ENCODE results near the gene SLC9A3. TPM values are rescaled to one million over a fixed set of nuclear protein-coding genes. Genes with fewer than 3 reads are reported as not detected.

The SLC9A3 gene
- total RNA-seq, 1 donor from 2014 or later = 3.9 TPM

GRCh38 chr5:465591-466403, 58.5 kb downstream of the SLC9A3 start:
- intact Hi-C loops (cut with DNase I) = no loop called here
- Histone ChIP-seq H3K9me3 (no peaks in the 10 kb centered on the region), H3K4me3 (no peak overlapping the region), H3K27ac (no peak overlapping the region), H3K36me3 (peaks cover 0 to 52% of the 10 kb centered on the region in 2 donors), H3K4me1 (peaks cover 1% of the 10 kb centered on the region), H3K27me3 (no peaks in the 10 kb centered on the region)
- TF ChIP-seq POLR2A (IDR thresholded peaks at IDR 0.05) = no peak
- TF ChIP-seq, protein P1, sequence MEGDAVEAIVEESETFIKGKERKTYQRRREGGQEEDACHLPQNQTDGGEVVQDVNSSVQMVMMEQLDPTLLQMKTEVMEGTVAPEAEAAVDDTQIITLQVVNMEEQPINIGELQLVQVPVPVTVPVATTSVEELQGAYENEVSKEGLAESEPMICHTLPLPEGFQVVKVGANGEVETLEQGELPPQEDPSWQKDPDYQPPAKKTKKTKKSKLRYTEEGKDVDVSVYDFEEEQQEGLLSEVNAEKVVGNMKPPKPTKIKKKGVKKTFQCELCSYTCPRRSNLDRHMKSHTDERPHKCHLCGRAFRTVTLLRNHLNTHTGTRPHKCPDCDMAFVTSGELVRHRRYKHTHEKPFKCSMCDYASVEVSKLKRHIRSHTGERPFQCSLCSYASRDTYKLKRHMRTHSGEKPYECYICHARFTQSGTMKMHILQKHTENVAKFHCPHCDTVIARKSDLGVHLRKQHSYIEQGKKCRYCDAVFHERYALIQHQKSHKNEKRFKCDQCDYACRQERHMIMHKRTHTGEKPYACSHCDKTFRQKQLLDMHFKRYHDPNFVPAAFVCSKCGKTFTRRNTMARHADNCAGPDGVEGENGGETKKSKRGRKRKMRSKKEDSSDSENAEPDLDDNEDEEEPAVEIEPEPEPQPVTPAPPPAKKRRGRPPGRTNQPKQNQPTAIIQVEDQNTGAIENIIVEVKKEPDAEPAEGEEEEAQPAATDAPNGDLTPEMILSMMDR (IDR thresholded peaks at IDR 0.05) = no peak
- no peak for TF ChIP-seq POLR2AphosphoS5 (IDR thresholded peaks at IDR 0.05; ENCODE audit: insufficient read depth in 1 of 2, low read depth in 1 of 2)
- DNase-seq (ENCODE audit: extremely low spot score in 2 of 2) = no peak

- Histone ChIP-seq H3K9me3 (no peaks in the 10 kb centered on the region), H3K27me3 (no peaks in the 10 kb centered on the region), H3K4me1 (no peaks in the 10 kb centered on the region), H3K4me3 (no peak overlapping the region), H3K27ac (no peak overlapping the region), H3K36me3 (peaks cover 0 to 59% of the 10 kb centered on the region in 2 donors)
- TF ChIP-seq POLR2AphosphoS5 (IDR thresholded peaks at IDR 0.05; ENCODE audit: insufficient read depth in 1 of 2, low read depth in 1 of 2) (no peak), POLR2A (IDR thresholded peaks at IDR 0.05) (no peak)
- TF ChIP-seq, protein P1 (IDR thresholded peaks at IDR 0.05) = no peak
- DNase-seq (ENCODE audit: extremely low spot score in 2 of 2) = no peak
- intact Hi-C loops (cut with DNase I) = no loop called here
Measured at GRCh38 chr5:464843-465590, 59.2 kb downstream of the SLC9A3 start.

GRCh38 chr5:464446-464842, 59.8 kb downstream of the SLC9A3 start:
- DNase-seq (ENCODE audit: extremely low spot score in 2 of 2) = no peak
- Histone ChIP-seq H3K36me3 (peaks cover 0 to 64% of the 10 kb centered on the region in 2 donors), H3K4me1 (no peaks in the 10 kb centered on the region)

DNA sequence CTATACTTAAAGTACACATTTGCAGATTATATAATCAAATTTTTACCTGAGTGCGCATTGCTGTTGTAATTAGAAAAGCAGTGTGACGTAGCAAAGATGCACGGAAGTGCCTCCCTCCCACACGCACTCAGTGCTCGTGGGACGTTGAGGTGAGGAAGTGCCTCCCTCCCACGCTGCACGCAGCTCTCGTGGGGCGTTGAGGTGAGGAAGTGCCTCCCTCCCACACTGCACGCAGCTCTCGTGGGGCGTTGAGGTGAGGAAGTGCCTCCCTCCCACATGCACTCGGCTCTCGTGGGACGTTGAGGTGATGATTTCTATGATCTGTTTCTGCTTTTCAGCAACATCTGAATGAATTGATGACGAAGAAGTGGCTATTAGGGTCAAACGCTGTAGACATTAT, 60.3 kb downstream of the SLC9A3 start:
- no peak for DNase-seq (ENCODE audit: extremely low spot score in 2 of 2)
- no peak for TF ChIP-seq POLR2A (IDR thresholded peaks at IDR 0.05)
- no peak for TF ChIP-seq POLR2AphosphoS5 (IDR thresholded peaks at IDR 0.05; ENCODE audit: insufficient read depth in 1 of 2, low read depth in 1 of 2)
- TF ChIP-seq, protein P1 (IDR thresholded peaks at IDR 0.05) = no peak
- H3K27ac ChIP-seq = no peak overlapping the region
- H3K4me1 ChIP-seq = peaks cover 3% of the 10 kb centered on the region
- no peak overlapping the region for H3K4me3 ChIP-seq
- H3K9me3 ChIP-seq = no peaks in the 10 kb centered on the region
- intact Hi-C loops (cut with DNase I) = no loop called here
- no peaks in the 10 kb centered on the region for H3K27me3 ChIP-seq
- peaks cover 0 to 62% of the 10 kb centered on the region in 2 donors for H3K36me3 ChIP-seq

More at GRCh38 chr5:464446-464842, 59.8 kb downstream of the SLC9A3 start:
- Histone ChIP-seq H3K9me3 (no peaks in the 10 kb centered on the region), H3K27ac (no peak overlapping the region), H3K4me3 (no peak overlapping the region), H3K27me3 (no peaks in the 10 kb centered on the region)
- intact Hi-C loops (cut with DNase I) = no loop called here
- TF ChIP-seq, protein P1 (IDR thresholded peaks at IDR 0.05) = no peak
- TF ChIP-seq POLR2A (IDR thresholded peaks at IDR 0.05) (no peak), POLR2AphosphoS5 (IDR thresholded peaks at IDR 0.05; ENCODE audit: insufficient read depth in 1 of 2, low read depth in 1 of 2) (no peak)
